ENCODE results near the gene FYB1.

FYB1 gene

DNA sequence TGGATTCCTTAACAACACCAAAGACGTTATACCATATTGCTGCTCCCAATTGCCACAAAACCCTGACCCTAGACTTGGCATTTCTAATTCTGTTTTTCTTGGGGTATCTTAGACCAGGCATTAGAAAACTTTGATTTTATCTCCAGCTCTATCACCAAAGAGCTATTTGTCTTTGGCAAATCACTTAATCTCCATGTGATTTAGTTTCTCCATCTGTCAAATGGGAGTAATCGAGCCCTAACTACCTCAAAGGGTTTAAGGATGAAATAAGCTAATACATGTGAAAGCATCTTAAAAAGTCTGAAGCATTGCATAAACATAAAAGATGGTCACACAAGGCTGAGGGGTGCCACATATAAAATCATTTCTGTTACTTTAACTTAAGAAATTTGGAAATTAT lies 60.6 kb downstream of the FYB1 start:
- no peak overlapping the region for H3K4me3 ChIP-seq (ENCODE audit: low read length)
- no peak overlapping the region for H3K9ac ChIP-seq (ENCODE audit: low read length)
- H3K27me3 ChIP-seq (ENCODE audit: control insufficient read depth, insufficient read depth, low read length), result peaks cover 5% of the 10 kb centered on the region
- no peaks in the 10 kb centered on the region for H3K9me3 ChIP-seq (ENCODE audit: control insufficient read depth, low read length)
- no peaks in the 10 kb centered on the region for H3K36me3 ChIP-seq (ENCODE audit: control insufficient read depth, insufficient read depth, low read length)
- H3K4me1 ChIP-seq (ENCODE audit: control insufficient read depth, insufficient read depth, low read length), result peaks cover 5% of the 10 kb centered on the region

DNA sequence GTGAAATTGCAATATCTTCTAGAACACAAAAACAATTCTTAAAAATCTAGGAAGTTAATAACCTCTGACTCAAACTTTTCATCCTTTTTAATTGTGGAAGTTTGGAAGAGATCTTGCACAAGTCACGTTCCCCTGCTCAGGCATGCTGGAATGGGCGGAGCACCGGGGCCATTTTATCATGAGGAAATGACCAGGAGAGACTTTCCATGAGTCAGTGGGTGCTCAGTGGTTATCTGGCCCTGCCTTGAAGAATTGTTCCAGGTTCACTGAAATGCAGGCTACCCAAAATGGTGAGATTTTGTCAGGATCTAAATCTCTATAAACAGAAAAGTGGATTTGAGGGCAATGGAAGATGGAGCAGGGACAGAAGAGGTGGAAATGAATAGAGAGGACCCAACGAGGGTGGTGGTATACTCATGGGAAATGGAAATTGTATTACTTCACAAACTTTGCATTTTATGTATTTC lies 61.2 kb downstream of the FYB1 start:
- Histone ChIP-seq H3K9me3 (ENCODE audit: control insufficient read depth, low read length) (no peaks in the 10 kb centered on the region), H3K9ac (ENCODE audit: low read length) (no peak overlapping the region), H3K27me3 (ENCODE audit: control insufficient read depth, insufficient read depth, low read length) (peaks cover 5% of the 10 kb centered on the region), H3K4me3 (ENCODE audit: low read length) (no peak overlapping the region), H3K4me1 (ENCODE audit: control insufficient read depth, insufficient read depth, low read length) (peaks cover 4% of the 10 kb centered on the region), H3K36me3 (ENCODE audit: control insufficient read depth, insufficient read depth, low read length) (no peaks in the 10 kb centered on the region)

DNA sequence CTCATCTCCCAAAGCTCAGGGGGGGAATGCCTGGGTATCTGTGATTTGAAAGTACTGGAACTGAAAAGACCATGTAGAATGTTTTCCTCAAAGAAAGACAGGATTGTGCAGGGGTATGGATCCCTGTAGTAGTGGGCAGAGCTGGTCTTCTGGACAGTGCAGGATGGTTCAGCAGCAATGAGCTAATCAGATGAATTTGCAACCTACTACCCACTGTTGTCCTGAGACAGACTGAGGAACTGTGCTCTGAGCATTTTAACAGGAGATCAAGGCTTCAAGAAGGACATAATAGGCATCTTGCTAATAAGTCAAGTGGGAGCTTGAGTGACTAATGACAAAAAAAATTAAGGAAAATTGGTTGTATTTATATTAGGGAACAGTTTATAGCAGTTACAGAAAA lies 61.7 kb downstream of the FYB1 start:
- peaks cover 4% of the 10 kb centered on the region for H3K4me1 ChIP-seq (ENCODE audit: control insufficient read depth, insufficient read depth, low read length)
- H3K9me3 ChIP-seq (ENCODE audit: control insufficient read depth, low read length), result no peaks in the 10 kb centered on the region
- H3K9ac ChIP-seq (ENCODE audit: low read length), result no peak overlapping the region
- no peaks in the 10 kb centered on the region for H3K36me3 ChIP-seq (ENCODE audit: control insufficient read depth, insufficient read depth, low read length)
- no peak overlapping the region for H3K4me3 ChIP-seq (ENCODE audit: low read length)
- H3K27me3 ChIP-seq (ENCODE audit: control insufficient read depth, insufficient read depth, low read length), result peaks cover 5% of the 10 kb centered on the region

DNA sequence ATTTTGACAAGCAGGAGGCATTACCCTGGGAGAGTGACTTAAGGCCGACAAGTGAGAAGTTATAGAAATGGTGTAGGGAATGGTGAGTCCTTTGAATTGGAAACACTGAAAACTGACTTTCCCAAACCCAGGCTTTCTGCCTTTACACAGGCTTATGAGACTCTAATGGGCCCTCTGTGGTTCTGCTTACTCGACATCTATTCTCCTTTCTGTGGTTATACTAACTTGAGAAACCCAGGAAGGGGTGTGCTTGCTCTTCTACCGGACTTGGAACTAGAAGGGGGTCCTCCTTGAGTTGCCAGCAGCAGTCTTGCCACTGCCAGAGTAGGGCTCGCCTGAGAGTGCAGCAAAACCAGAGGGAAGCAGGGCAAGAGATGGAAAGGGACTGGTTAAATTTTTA lies 63.3 kb downstream of the FYB1 start:
- Histone ChIP-seq H3K36me3 (ENCODE audit: control insufficient read depth, insufficient read depth, low read length) (no peaks in the 10 kb centered on the region), H3K27me3 (ENCODE audit: control insufficient read depth, insufficient read depth, low read length) (peaks cover 5% of the 10 kb centered on the region), H3K9me3 (ENCODE audit: control insufficient read depth, low read length) (no peaks in the 10 kb centered on the region), H3K9ac (ENCODE audit: low read length) (no peak overlapping the region), H3K4me3 (ENCODE audit: low read length) (no peak overlapping the region), H3K4me1 (ENCODE audit: control insufficient read depth, insufficient read depth, low read length) (peaks cover 4% of the 10 kb centered on the region)

DNA sequence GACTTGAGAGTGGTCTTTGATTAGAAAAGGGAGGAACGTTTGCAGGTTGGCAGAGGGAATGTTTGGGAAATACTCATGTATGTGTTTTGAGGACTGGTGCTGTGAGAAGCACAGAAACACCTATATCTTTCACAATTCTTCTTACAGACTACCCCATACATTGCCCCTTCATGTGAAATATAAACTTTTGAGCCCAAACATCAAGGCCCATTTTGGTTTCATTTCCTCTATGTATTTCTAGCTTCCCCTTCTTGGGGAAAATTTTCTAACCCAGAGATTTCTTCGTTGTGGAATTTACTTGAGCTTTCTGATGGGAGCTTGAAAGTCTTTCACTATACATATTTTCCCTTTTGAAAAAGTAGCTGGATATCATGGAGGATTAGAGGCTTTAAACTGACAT lies 67.6 kb downstream of the FYB1 start:
- Histone ChIP-seq H3K36me3 (ENCODE audit: control insufficient read depth, insufficient read depth, low read length) (no peaks in the 10 kb centered on the region), H3K4me1 (ENCODE audit: control insufficient read depth, insufficient read depth, low read length) (no peaks in the 10 kb centered on the region)

DNA sequence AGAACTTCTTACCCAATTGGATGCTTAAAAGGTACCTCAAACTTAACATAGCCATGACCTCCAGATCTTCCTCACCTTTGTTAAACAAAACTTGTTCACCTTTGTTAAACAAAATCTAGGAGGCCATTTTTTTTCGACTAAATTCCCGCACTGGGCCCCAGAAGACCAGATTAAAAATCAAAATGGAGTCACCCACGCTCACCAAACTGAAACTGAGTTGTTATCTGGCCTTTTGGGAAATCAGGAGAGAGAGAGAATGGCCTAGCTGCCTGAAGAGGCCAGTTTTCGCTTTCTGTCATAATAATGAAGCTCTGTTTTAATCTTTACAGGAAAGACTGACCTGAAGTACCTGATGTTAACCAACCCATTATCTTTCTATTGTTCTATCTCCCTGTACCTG lies 69.4 kb downstream of the FYB1 start:
- no peak overlapping the region for H3K9ac ChIP-seq (ENCODE audit: low read length)
- no peaks in the 10 kb centered on the region for H3K4me1 ChIP-seq (ENCODE audit: control insufficient read depth, insufficient read depth, low read length)
- no peak overlapping the region for H3K4me3 ChIP-seq (ENCODE audit: low read length)
- no peaks in the 10 kb centered on the region for H3K9me3 ChIP-seq (ENCODE audit: control insufficient read depth, low read length)
- H3K36me3 ChIP-seq (ENCODE audit: control insufficient read depth, insufficient read depth, low read length), result no peaks in the 10 kb centered on the region
- H3K27me3 ChIP-seq (ENCODE audit: control insufficient read depth, insufficient read depth, low read length), result no peaks in the 10 kb centered on the region

More for the DNA sequence above, 67.6 kb downstream of the FYB1 start:
- no peaks in the 10 kb centered on the region for H3K27me3 ChIP-seq (ENCODE audit: control insufficient read depth, insufficient read depth, low read length)
- no peaks in the 10 kb centered on the region for H3K9me3 ChIP-seq (ENCODE audit: control insufficient read depth, low read length)
- no peak overlapping the region for H3K4me3 ChIP-seq (ENCODE audit: low read length)
- no peak overlapping the region for H3K9ac ChIP-seq (ENCODE audit: low read length)

DNA sequence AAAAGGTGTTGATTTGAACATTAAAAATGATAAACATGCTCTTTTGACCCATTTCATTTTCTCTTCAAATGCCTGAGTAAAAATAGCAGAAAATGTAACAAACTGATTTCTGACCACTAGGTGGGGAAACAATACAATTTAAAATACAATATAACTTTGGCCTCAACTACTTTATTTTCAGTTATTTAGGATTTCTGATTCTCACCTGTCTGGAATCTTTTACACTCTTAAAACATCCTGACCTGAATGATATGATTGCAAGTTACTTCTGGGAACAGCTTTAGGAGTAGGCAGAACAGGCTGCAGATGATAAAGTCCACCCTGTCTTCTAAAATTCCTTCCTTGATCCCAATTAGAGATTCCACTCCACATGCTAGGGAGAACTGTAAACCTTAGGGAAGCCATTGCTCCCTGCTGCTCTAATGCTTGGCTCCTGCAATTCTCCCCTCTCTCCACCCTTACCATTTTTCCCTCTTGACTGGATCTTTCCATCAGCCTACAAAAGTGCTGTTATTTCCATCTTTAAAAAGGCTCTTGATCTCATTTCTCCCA lies 70.3 kb downstream of the FYB1 start:
- H3K9me3 ChIP-seq (ENCODE audit: control insufficient read depth, low read length), result no peaks in the 10 kb centered on the region
- no peaks in the 10 kb centered on the region for H3K4me1 ChIP-seq (ENCODE audit: control insufficient read depth, insufficient read depth, low read length)
- no peak overlapping the region for H3K4me3 ChIP-seq (ENCODE audit: low read length)
- H3K9ac ChIP-seq (ENCODE audit: low read length), result no peak overlapping the region
- H3K27me3 ChIP-seq (ENCODE audit: control insufficient read depth, insufficient read depth, low read length), result no peaks in the 10 kb centered on the region
- H3K36me3 ChIP-seq (ENCODE audit: control insufficient read depth, insufficient read depth, low read length), result no peaks in the 10 kb centered on the region

DNA sequence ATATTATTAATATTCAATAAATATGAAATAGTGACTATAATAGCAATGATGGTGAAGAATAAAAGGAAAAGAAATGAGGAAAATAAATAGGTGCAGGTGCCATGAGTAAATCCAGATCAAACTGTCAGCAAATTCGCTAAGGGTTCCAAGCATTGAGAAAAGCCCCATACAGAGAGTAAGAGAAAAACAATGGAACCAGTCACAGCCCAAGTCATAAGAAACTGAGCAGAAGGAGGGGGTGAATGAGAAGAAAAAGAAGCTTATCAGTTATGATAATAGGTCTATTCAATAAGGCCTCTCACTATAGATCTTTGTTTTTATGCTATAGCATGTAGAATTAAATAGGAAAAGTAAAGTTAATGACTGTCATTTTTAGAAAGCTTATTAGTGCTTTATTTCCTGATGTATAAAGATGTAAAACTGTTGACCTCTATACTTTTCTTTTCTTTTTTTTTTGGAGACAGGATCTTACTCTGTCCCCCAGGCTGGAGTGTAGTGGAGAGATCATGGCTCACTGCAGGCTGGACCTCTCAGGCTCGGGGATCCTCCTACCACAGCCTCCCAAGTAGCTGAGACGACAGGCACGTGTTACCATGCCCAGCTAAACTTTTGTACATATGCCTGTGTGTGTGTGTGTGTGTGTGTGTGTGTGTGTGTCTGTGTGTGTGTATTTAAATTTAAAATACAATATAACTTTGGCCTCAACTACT lies 72.4 kb downstream of the FYB1 start:
- Histone ChIP-seq H3K9ac (ENCODE audit: low read length) (no peak overlapping the region), H3K9me3 (ENCODE audit: control insufficient read depth, low read length) (no peaks in the 10 kb centered on the region), H3K4me1 (ENCODE audit: control insufficient read depth, insufficient read depth, low read length) (no peaks in the 10 kb centered on the region), H3K4me3 (ENCODE audit: low read length) (no peak overlapping the region), H3K36me3 (ENCODE audit: control insufficient read depth, insufficient read depth, low read length) (no peaks in the 10 kb centered on the region), H3K27me3 (ENCODE audit: control insufficient read depth, insufficient read depth, low read length) (no peaks in the 10 kb centered on the region)

DNA sequence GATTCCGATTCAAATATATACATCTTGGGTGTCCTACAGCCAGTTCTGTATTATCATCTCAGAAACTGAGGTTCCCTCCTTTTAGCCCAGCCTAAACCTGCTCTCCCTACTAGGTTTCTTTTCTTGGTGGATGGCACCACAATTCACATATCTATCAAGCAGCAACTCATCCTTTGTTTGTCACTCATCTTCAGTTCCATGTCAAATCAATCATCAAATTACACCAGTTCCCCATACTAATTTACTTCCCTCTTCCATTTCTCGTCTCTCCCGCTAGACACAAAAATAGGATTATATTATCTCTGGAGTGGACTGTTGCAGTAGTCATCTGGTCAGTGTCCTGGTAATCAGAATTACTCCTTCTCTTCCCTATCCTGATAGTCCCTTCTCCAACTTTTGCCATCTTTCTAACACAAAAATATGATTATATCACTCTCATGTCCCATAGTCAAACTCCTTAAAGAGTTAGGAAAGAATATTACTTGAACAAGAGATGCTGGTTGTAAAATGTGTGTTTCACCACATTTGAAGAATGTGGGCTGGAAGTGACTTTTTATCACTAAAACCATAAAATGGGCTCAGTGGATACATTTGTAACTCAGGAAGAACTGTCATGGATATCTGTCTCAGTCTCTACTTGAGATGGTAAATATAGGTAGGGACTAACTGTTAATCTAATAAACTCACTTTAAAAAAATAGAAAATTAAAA lies 76.1 kb downstream of the FYB1 start:
- Histone ChIP-seq H3K9ac (ENCODE audit: low read length) (no peak overlapping the region), H3K4me3 (ENCODE audit: low read length) (no peak overlapping the region), H3K27me3 (ENCODE audit: control insufficient read depth, insufficient read depth, low read length) (no peaks in the 10 kb centered on the region), H3K4me1 (ENCODE audit: control insufficient read depth, insufficient read depth, low read length) (peaks cover 8% of the 10 kb centered on the region), H3K36me3 (ENCODE audit: control insufficient read depth, insufficient read depth, low read length) (no peaks in the 10 kb centered on the region), H3K9me3 (ENCODE audit: control insufficient read depth, low read length) (no peaks in the 10 kb centered on the region)

DNA sequence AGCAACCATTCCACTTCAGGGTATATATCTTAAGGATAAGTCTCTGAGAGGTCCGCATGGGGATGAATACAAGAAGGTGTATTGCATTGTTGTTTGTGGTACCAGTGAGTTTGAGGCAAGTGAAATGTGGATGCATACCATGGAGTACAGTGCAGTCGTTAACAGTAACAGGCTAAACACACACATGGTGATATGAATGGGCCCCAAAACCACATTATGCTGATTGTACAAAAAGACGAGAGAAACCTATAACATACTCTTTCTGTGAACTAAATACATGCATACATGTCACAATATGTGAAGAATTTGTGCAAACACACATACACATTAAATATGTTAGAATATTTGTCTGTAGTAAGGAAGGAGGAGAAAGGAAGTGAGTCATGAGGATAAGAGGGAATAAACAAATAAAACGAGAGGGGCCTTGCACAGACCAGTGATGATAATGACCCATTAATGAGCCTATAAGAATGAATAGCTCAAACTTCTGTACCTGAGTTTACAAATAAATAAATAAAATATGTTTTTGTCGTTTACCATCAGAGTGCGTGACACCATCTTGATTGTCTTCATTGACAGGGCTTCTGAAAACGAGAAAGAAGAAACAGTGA lies 78.7 kb downstream of the FYB1 start:
- peaks cover 8% of the 10 kb centered on the region for H3K4me1 ChIP-seq (ENCODE audit: control insufficient read depth, insufficient read depth, low read length)
- H3K27me3 ChIP-seq (ENCODE audit: control insufficient read depth, insufficient read depth, low read length), result no peaks in the 10 kb centered on the region
- no peaks in the 10 kb centered on the region for H3K36me3 ChIP-seq (ENCODE audit: control insufficient read depth, insufficient read depth, low read length)
- H3K9me3 ChIP-seq (ENCODE audit: control insufficient read depth, low read length), result no peaks in the 10 kb centered on the region
- H3K9ac ChIP-seq (ENCODE audit: low read length), result no peak overlapping the region
- no peak overlapping the region for H3K4me3 ChIP-seq (ENCODE audit: low read length)

DNA sequence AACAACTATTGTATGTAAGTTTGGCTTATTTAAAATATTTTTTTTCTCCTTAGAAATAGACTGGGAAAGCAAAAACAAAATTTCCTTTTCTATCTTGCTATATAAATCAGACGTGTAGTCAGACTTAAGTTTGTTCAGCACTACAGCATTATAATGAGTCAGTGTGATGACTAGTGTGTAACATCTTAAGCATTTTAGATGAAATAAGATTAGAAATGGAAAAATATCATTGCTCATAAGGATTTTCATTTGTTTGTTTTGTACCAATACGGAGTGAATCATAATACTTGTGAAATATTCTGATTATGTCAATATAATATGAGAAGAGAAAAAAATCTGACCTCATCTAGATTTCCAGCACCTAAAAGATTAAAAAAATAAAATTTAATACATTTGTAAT lies 80.5 kb downstream of the FYB1 start:
- H3K27me3 ChIP-seq (ENCODE audit: control insufficient read depth, insufficient read depth, low read length), result no peaks in the 10 kb centered on the region
- no peaks in the 10 kb centered on the region for H3K9me3 ChIP-seq (ENCODE audit: control insufficient read depth, low read length)
- no peak overlapping the region for H3K9ac ChIP-seq (ENCODE audit: low read length)
- peaks cover 8% of the 10 kb centered on the region for H3K4me1 ChIP-seq (ENCODE audit: control insufficient read depth, insufficient read depth, low read length)
- no peak overlapping the region for H3K4me3 ChIP-seq (ENCODE audit: low read length)
- H3K36me3 ChIP-seq (ENCODE audit: control insufficient read depth, insufficient read depth, low read length), result no peaks in the 10 kb centered on the region

DNA sequence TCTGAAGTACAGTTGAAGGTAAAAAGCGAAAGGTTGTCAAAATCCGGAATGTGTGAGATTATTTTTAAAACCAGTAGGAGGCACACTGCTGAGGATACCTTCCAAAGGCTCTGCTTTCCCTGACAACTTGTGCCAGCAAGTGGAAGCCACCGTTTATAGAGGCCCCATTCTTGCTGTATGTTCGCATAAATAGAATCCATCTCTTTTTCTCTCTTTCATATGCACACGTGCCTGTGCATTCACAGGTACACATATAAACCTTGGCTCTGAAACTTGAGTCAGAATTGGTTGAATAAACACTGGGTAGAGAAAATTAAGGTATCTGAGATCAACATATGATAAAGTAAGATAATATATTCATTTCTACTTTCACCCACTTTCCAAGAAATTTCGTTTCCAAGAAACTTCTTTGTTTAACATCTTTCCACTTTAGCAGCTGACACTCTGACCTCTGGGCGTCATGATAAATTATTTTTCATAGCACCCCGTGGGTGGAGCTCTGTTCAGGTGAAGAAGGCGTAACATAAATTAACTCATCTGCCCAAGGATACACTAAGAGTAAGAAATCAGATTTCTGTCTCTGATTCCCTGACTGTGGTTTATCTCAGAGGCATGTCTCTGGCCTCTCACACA lies 81.4 kb downstream of the FYB1 start:
- H3K4me3 ChIP-seq (ENCODE audit: low read length), result no peak overlapping the region
- no peaks in the 10 kb centered on the region for H3K27me3 ChIP-seq (ENCODE audit: control insufficient read depth, insufficient read depth, low read length)
- H3K9ac ChIP-seq (ENCODE audit: low read length), result no peak overlapping the region
- H3K36me3 ChIP-seq (ENCODE audit: control insufficient read depth, insufficient read depth, low read length), result no peaks in the 10 kb centered on the region
- H3K9me3 ChIP-seq (ENCODE audit: control insufficient read depth, low read length), result no peaks in the 10 kb centered on the region
- H3K4me1 ChIP-seq (ENCODE audit: control insufficient read depth, insufficient read depth, low read length), result peaks cover 8% of the 10 kb centered on the region
